ENCODE data around the gene TENM4.

Gene TENM4

DNA sequence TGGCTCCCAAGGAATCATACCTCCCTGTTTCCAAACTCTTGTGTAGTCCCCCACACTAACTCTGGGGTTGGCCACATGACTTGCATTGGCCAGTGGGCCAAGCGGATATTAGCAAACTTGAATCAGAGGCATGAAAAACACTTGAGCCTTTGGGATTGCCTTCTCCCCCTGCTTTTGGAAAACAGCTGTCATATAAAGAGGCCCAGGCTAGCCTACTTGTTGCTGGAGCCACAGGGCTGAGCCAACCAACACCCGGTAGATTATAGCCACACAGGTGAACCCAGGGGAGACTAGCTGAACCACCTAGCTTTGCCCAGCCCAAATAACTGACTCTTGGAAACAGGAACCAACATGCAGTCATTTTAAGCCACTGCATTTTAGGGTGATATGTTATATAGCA is 354.8 kb downstream of the TENM4 start:
- DNase-seq (ENCODE audit: low read depth in 2 of 2) = no peak

DNA sequence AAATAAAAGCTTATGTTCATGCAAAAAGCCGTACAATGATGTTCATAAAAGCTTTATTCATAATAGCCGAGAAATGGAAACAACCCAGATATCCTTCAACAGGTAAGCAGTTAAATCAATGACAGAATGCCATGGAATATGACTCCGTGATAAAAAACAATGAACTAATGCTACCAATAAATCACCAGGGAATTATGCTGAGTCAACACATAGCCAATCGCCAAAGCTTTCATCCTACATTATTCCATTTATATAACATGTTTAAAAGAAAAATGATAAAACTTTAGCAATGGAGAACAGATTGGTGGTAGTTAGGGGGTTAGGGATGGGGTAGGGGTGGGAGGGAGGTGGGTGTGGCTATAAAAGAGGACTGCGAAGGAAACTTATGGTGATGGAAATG is 356.4 kb downstream of the TENM4 start:
- no peak for DNase-seq (ENCODE audit: low read depth in 2 of 2)

DNA sequence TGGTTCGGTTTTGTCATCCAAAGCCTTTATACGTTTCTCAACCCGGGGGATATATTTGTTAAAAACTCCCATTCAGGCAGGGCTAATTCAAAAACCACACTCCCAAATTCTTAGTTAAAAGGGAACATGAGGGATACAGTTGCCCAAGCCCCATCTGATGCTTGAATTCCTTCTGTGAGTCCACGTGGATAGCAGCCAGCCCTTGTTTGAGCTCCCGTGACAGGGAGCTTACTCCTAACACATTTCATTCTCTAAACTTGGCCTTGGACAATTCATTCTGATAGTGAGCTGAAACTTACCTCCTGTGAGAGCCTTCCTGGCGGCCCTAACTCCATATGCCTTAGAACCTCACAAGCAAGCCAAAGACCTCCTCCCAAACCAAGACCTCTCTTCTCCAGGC is 357.5 kb downstream of the TENM4 start:
- no peak for DNase-seq (ENCODE audit: low read depth in 2 of 2)

DNA sequence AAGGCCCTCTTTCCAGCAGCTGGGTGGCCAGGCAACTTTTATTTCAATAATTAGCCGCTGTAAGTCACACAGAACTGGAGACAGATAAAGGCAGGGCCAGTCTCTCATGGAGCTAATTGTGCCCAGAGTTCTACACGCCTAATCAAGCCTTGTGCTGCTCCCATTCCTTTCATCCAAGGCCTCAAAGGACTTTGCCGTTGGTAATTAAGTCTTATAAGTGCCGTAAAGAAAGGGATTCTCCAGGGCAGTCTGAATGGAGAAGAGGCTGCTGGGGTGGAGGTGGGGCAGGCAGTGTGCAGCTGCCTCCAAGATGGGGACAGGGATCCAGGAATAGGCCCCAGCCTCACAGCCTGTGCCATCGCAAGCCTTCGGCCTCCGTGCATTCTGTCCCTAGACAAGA is 357.9 kb downstream of the TENM4 start:
- no peak for DNase-seq (ENCODE audit: low read depth in 2 of 2)

DNA sequence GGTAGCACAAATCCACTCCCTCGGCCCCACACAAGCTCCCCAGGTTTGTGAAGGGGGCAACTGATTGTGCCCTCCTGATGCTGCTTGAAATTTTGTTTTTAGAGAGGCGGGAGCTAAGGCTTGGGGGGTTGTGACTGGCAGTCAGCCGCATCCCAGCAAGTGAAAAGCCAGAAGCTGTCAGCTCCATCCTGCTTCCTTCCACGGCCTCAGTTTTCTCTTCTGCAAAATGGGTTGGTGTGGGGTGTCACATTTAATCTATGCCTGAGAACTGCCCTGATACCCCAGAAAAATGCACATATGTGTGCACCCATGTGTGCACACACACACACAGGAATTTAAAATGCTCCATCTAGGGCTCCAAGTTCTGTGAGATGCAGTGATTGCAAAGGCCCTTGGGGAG is 358.6 kb downstream of the TENM4 start:
- DNase-seq (ENCODE audit: low read depth in 2 of 2) = no peak

DNA sequence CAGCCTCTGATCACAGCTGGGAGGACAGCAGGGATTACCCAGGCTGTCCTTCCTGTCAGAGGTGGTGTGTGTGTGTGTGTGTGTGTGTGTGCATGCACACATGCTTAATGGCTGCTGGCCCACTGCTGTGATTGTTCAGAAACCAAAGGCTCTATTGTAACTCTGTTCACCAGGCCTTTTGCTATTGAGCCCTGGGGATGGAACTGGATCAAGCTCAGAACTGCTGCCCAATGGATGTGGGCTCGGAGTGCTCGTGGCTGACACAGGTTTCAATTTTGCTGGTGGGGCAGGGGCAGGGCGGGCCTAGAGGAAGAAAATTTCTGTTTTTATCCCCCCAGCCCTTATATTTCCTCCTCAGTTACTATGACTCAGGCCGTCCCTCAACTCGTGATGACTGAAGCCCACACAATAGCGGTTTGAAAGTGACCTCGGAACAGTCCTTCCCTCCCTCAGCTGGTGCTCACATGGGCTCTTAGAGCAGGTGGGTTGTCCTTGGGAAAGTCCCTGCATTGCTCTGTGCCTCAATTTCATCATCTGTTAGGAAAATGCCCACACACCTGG is 359.3 kb downstream of the TENM4 start:
- DNase-seq (ENCODE audit: low read depth in 2 of 2) = no peak

DNA sequence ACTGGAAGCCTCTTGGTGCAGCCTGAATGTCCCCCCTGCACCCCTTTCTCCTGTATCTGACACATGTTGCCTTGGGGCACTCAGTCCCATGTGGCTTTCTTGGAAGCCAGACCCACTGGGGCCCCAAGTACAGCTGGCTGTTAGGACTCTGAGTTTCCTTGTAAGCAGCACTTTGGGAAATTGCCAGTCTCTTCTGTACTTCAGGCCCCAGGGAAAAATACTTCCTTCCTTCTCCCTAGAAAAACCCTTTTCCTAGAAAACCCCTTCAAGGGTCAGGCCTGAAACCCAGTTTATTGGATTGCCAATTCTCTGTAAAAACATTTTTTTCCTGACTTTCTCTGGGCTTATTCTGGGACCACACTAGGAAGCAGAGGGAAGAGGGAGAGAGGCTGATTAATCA is 360.3 kb downstream of the TENM4 start:
- DNase-seq (ENCODE audit: low read depth in 2 of 2) = no peak

DNA sequence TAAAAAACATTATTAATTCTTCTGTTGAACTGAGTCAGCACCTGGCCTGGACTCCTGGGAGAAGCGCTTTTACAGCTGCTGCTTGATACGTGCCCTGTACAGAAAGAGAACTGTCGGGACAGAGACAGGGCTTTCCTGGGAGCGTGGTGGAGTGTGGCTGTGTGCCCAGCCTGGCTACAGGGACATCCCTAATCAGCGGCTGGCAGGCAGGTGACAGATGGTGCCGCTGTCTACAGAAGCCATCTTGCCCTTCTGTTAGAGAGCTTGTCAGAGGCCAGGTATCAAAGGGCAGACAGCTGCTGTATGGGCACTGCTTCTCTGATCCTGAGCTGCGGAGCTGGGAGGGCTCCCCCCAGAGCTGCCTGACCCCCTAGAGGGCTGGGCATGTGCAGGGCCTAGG is 361.8 kb downstream of the TENM4 start:
- no peak for DNase-seq (ENCODE audit: low read depth in 2 of 2)

DNA sequence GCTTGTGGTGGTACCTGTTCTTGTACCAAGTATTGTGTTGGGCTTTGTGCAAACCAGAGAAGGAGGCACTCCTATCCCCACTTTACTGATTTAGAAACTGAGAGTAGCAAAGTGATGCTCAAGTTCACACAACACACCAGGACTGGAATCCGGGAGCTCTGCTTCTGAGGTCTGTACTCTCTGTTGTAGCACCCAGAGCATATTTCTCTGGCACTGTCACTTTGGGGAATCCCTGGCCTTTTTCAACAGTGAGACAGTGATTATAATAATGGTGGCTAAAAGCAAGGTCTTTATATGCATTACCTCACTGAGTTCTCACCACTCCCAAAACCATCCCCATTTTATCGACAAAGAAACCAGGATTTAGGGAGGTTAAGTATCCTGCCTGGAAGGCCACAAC is 362.4 kb downstream of the TENM4 start:
- DNase-seq (ENCODE audit: low read depth in 2 of 2) = no peak

DNA sequence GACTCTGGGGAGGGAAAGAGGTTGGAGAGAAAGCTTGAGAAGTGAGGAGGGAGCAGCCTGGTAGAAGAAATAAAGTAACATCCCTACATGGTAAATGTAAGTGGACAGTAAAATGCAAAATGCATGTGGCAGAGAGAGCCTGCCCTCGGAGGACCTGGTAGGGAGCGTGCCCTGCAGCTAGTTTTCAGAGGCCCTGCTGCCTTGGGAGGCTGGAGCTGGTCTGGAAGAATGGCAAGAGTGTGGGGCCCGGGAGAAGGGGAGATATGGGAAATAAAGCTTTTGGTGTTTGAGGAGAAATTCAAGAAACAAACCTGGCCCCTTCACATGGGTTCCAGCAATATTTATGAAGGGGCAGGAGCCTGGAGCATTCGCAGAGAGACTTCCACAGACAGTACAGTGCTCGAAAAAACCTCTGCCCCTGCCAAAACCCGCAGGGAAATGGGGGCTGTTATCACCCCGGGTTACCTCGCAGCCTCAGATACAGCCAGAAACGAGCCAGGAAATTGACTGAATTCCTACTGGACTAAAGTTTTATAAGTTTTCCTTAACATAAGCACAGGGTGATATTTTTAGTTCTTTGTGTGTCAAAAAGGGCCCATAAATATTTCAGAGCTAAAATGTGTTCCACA is 363.0 kb downstream of the TENM4 start:
- DNase-seq (ENCODE audit: low read depth in 2 of 2) = no peak

DNA sequence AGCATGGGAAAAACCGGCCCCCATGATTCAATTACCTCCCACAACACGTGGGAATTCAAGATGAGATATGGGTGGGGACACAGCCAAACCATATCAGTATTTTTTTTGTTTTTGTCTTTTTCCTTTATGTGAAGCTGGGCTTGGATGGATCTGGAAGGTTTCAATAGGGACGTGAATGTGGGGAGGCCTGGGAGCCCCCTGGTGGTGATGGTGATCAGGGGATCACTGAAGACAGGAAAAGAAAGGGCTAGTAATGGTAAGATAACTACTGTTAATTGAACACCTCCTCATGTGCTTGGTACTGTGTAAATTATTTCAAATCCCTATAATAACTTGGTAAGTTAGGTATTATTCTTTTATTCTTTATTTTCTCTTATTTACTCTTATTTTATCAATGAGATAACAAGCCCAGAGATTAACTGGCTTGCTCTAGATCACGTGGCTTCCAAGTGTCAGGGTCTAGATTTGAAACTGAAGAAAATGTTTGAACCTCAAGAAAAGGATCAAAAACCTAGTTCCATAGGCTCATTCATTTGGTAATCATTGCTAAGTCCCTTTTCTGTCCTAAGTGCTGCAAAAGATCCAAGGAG is 364.2 kb downstream of the TENM4 start:
- DNase-seq (ENCODE audit: low read depth in 2 of 2) = no peak

DNA sequence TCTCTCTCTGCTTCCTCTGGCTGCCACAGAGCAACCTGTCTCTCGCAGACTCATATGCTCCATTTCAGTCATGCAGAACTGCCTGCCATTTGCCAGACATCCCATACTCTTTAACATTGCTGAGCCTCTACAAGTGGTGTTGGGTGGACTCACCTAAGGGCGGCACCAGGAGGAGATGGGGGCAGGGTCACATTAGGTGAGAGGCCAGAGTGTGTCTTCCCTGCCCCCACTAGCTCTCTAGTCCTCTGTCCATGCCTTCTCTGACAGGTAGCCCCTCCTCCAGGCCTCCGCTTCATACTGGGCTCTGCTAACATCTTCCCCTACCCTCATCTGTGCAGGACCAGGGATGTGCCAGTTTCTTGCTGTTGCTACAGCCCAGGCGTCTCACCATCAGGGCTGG is 366.3 kb downstream of the TENM4 start:
- no peak for DNase-seq (ENCODE audit: low read depth in 2 of 2)

DNA sequence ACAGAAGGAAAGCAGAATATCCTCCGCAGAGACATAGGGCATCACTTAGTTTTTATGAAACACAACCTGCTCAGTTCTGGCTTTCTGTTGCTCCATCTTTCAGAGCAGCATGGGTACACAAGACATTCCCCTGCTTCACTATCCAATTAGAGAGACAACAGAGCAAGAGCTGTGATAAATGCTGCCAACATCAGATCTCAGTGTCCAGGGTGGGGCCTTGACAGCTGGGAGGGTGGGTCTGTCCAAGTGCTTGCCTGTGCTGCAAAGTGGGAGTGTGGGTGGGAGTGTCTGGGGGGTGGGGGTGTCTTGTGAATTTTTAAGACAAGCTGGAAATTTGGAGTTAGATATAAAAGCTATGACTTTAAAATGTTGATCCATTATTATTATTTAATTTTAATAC is 369.6 kb downstream of the TENM4 start:
- no peak for DNase-seq (ENCODE audit: low read depth in 2 of 2)

DNA sequence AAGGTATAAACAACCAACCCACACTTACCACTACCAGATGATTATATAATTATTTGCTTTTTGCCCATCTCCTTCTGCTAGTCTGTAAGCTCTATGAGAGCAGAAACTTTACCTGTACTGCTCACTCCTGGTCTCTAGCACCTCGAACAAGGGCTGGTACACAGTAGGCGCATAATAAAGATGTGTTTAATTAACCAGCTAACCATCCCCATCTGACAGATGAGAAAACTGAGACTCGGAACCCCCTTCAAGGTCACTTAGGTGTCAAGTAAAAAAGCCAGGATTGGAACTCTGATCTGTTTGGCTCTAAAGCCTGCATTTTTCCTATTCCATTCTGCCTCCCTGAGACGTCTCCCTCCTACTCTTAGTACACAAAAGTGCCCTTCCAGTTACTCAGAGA is 370.3 kb downstream of the TENM4 start:
- no peak for DNase-seq (ENCODE audit: low read depth in 2 of 2)

DNA sequence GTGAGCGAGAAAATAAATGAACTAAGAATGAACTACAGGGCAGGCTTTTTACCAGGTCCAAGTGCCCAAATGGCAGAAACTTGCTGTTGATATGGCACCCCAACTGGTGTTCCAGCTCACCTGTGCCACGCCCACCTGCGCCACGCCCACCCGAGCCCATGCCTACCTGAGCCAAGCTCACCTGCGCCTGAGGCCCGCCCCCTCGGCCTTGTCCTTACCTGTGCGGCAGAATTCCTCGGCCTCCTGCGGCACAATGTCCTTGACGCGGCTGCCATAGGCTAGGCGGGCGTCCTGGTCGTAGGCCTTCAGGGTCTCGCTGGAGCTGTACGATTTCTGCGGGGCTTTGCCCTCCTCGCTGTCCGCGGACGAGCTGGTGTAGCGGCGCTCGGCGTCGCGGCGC is 371.3 kb downstream of the TENM4 start:
- no peak for DNase-seq (ENCODE audit: low read depth in 2 of 2)

DNA sequence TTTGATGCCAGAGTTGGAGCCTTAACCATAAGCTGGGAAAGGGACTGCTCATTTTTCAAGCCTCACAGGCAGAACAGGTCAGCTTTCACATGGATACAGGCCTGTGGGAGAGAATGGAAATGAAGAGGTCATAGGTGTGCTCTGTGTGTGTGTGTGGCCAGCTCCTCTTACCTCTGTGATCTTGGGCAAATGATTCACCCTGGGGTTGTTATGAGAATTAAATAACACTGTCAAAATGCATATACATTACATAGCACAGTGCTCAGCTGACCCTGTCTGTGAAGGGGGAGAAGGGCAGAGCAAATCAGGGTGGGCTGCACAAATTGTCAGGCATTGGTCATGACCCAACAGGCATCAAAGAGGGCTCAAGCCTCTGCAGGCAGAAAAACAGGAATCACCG is 372.5 kb downstream of the TENM4 start:
- no peak for DNase-seq (ENCODE audit: low read depth in 2 of 2)

DNA sequence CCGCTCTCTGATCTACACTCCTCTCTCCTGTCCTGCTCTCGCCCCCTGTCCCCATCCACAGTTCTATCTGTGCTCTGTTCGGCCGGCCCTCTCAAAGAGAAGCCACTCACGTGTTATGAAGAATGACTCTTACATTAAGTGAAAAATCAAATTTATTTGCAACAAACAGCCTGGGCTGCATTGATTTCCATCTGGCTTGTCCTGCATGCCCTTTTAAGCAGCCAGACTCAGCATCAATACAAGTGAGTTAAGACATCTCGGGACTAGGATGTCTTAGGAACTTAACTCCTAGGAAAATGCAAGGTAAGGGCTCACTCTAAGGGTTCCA is 373.5 kb downstream of the TENM4 start:
- DNase-seq (ENCODE audit: low read depth in 2 of 2) = no peak

DNA sequence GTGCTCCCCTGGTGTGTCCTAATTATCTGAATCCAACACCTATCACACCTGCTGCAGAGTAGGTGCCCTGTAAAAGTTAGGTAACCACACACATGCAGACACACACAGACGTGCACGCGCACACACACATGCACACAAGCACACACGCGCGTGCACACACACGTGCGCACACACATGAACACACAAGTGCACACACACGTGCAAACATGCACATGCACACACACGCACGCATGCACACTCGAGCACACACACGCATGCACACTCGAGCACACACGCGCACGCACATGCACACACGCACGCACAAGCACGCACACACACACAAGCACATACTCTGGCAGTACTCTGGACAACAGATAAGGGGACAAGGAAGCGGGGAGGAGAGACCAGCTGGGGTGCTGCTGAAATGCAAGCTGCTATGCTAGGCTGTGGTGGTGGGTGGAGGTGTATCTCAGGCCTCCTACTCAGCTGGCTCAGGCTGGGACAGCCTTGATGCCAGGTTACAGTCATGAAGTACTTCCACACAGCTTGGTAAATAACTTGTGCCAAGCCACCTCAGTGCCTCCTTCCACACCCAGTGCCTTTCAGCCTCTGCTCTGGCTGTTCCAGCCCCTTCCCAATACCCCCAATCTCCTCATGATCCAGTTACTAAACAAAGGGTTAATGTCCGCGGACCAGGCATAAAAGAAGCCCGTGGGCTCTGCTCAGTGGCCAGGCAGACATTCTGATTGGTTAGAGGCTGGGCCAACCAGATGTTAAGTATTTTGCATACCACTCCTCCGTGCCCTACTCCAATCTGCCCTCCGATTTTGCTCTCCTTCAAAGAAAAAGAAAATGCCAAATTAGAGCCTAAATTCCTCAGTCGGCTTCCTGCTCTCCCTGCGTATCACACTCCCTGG is 374.1 kb downstream of the TENM4 start:
- DNase-seq (ENCODE audit: low read depth in 2 of 2) = no peak

DNA sequence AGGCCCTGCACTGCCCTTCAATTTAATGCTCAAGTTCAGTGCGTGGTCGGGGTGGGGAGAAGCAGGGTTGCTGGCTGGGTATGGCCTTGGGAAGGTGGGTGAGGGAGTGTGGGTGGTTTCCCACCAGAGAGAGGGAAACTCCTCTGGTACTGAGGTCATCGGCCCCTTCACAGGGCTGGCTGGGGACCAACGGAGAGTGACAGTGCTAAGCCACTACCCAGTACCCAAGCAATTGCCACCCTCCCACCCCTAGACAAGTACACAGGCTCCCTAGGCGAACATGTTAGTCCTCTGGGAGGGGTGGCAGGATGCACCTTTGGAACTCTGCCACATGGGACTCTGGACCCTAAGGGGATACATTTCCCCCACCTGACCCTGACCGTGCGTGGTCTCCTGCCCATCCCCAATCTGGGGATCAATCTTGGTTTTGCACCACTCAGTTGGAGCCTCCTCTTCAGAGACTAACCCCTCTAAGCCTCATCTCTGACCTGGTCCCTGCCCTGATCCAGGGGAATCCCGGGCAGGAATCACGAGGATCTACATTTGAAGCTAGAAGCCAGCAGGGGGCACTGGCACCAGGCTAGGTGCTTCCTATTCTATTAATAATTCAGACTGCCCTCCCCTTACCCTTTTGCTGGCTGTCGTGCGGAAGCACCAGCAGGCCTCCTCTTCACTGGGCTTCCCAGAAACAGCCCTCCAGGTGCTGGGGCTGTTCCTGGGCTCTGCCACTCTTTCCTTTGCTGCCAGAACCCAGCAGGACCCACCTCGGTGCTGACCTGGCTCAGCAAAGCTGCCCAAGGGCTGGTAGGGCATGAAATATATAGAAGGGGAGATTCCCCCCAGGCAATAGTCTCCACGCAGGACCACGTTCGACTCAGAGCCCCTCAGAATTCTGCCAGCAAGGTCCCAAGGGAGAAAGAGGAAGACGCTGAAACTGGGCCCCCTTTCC is 377.7 kb downstream of the TENM4 start:
- no peak for DNase-seq (ENCODE audit: low read depth in 2 of 2)

DNA sequence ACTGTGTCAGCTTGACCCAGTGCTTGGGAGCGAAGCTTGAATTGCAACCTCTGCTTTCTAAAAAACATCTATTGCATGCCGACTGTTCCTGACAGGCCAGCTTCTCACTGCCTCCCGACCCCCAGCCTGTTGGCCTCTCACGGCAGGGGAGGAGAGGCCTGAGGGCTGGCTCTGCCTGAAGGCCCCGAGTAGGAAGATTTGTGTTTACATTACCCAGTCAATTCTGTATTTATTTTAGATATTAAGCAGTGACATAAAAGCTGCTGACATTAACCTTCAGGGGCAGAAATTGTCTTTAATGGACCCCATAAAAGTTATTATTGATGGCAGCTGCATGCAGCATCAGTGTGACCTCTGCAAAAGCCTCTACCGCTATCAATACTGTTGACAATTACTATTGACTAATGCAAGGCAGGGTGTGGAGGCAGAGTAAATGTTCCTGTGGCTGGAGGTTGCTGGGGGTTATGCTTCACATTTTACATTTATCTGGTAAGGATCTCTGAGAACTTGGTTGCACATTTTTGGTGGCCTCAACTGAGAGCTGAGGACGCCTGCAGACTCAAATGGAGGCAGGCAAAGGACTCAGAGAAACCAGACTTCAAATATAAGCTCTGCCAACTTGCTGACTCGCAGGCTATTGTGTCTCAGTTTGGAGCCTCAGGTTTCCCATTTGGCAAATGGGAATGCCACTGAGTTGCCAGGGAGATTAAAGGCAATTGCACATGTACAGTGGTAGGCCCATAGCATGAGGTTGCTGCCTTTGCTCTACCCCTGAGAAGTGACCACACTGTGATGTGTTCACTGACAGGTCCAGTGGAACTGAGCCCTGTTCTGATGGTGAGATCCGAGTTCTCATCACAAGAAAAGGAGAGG is 380.5 kb downstream of the TENM4 start:
- DNase-seq (ENCODE audit: low read depth in 2 of 2) = no peak

DNA sequence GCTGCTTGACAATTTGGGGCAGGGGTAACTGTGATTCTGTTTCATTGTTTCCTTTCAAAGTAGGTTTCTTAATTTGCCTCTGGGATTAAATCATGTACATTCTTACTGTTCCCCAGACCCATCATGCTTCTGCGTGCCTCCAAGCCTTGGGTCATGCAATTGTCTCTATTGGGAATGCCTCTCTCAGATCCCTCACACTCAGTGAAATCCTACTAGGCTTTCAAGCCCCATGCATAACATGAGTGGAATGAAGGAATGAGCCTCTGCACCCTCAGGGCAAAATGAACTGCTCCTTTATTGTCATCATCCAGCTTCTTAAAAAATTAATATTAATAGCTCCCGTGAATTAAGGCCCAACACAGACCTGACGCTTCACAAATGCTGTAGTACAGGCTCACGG is 381.7 kb downstream of the TENM4 start:
- DNase-seq (ENCODE audit: low read depth in 2 of 2) = no peak
